IMR-90 (cell line): ENCODE results near the gene LARGE2. TPM values are rescaled to one million over a fixed set of nuclear protein-coding genes. Genes with fewer than 3 reads are reported as not detected.

Experiments
- ATAC-seq: fragments of 200-7000 bp; cut with Tn5 transposase; 2 replicates; pipeline ENCODE4 v1.9.1; 2020; ENCODE audit warnings: low read depth, mild to moderate bottlenecking, moderate library complexity
- BruUV-seq: library from RNA; stranded (reverse); fragments of 400-500 nt; replicated peaks from 2 replicates; lab custom pipeline; 2021; lab: Mats Ljungman, UMichigan
- CTCF ChIA-PET: fragments of 300-600 bp; formaldehyde crosslinking; extraction: SDS; loops from one replicate; lab custom pipeline; 2021; ENCODE audit warnings: antibody characterized with exemption; lab: Yijun Ruan, JAX
- POLR2A ChIA-PET: fragments of 300-600 bp; sonication (Branson Sonifier 250); formaldehyde crosslinking; loops from one replicate; lab custom pipeline; 2022; ENCODE audit warnings: antibody characterized with exemption; ENCODE audit not compliant: unreplicated experiment; lab: Charles Lee
- DNase-seq: peaks from one replicate; pipeline ENCODE4 v3.0.0; 2013
- H2AFZ ChIP-seq: replicated peaks from 2 replicates; pipeline ENCODE3; 2013; ENCODE audit warnings: low read length, mild to moderate bottlenecking; ENCODE audit not compliant: poor library complexity
- H2AK5ac ChIP-seq: 2 replicates; pipeline ENCODE4 v1.6.1; 2013; ENCODE audit warnings: low read depth, low read length, inconsistent platforms
- H2AK9ac ChIP-seq: replicated peaks from 2 replicates; pipeline ENCODE3; 2013; ENCODE audit warnings: mild to moderate bottlenecking, low read depth, low read length, moderate library complexity; ENCODE audit not compliant: poor library complexity
- H2BK120ac ChIP-seq: 2 replicates; pipeline ENCODE4 v1.6.1; 2013; ENCODE audit warnings: low read depth, low read length, inconsistent platforms
- H2BK15ac ChIP-seq: 3 replicates; pipeline ENCODE4 v1.6.1; 2013; ENCODE audit warnings: low read depth, low read length, inconsistent platforms
- H2BK20ac ChIP-seq: 2 replicates; pipeline ENCODE4 v1.6.1; 2013; ENCODE audit warnings: low read depth, mild to moderate bottlenecking, inconsistent platforms, low read length, moderate library complexity
- H2BK5ac ChIP-seq: 2 replicates; pipeline ENCODE4 v1.6.1; 2013; ENCODE audit warnings: mild to moderate bottlenecking, low read depth, low read length, inconsistent platforms; ENCODE audit not compliant: poor library complexity, severe bottlenecking
- H3K14ac ChIP-seq: replicated peaks from 2 replicates; pipeline ENCODE4 v1.6.1; 2013; ENCODE audit warnings: low read depth, low read length, inconsistent platforms
- H3K18ac ChIP-seq: 2 replicates; pipeline ENCODE4 v1.6.1; 2013; ENCODE audit warnings: low read depth, low read length, control low read depth
- H3K23ac ChIP-seq: 2 replicates; pipeline ENCODE4 v1.6.1; 2013; ENCODE audit warnings: low read depth, low read length, inconsistent platforms
- H3K27ac ChIP-seq: 2 replicates; pipeline ENCODE4 v1.5.1; 2013; ENCODE audit warnings: mild to moderate bottlenecking, control low read depth, low read length; ENCODE audit not compliant: insufficient read depth
- H3K27me3 ChIP-seq: 2 replicates; pipeline ENCODE4 v1.6.1; 2013; ENCODE audit warnings: low read length; ENCODE audit not compliant: control insufficient read depth, insufficient read depth
- H3K36me3 ChIP-seq: 2 replicates; pipeline ENCODE4 v1.6.1; 2013; ENCODE audit warnings: low read length, mixed read lengths; ENCODE audit not compliant: control insufficient read depth, insufficient read depth
- H3K4ac ChIP-seq: 2 replicates; pipeline ENCODE4 v1.6.1; 2013; ENCODE audit warnings: low read depth, low read length, inconsistent platforms
- H3K4me1 ChIP-seq: 2 replicates; pipeline ENCODE4 v1.6.1; 2013; ENCODE audit warnings: low read length, mixed read lengths; ENCODE audit not compliant: control insufficient read depth, insufficient read depth
- H3K4me2 ChIP-seq: 2 replicates; pipeline ENCODE4 v1.6.1; 2013; ENCODE audit warnings: low read depth, mild to moderate bottlenecking, control low read depth, low read length, moderate library complexity
- H3K4me3 ChIP-seq: 2 replicates; pipeline ENCODE4 v1.5.1; 2013; ENCODE audit warnings: low read depth, mild to moderate bottlenecking, control low read depth, low read length, moderate library complexity; ENCODE audit not compliant: insufficient read depth
- H3K56ac ChIP-seq: 2 replicates; pipeline ENCODE4 v1.6.1; 2013; ENCODE audit warnings: low read length, inconsistent platforms; ENCODE audit not compliant: insufficient read depth; ENCODE audit errors: extremely low read depth
- H3K79me1 ChIP-seq, 2 experiments: 2 replicates each; pipeline ENCODE4 v1.6.1; 2013; ENCODE audit warnings: low read length in 2 of 2, inconsistent platforms in 1 of 2, low read depth in 1 of 2
- H3K9ac ChIP-seq: 2 replicates; pipeline ENCODE4 v1.6.1; 2013; ENCODE audit warnings: low read depth, low read length, control low read depth
- H3K9me1 ChIP-seq: 2 replicates; pipeline ENCODE4 v1.6.1; 2013; ENCODE audit warnings: low read length, inconsistent platforms; ENCODE audit not compliant: insufficient read depth
- H3K9me3 ChIP-seq: 2 replicates; pipeline ENCODE4 v1.6.1; 2013; ENCODE audit warnings: low read length; ENCODE audit not compliant: control insufficient read depth, insufficient read depth
- H4K20me1 ChIP-seq: 2 replicates; pipeline ENCODE4 v1.6.1; 2013; ENCODE audit warnings: low read length, inconsistent platforms; ENCODE audit not compliant: insufficient read depth
- H4K5ac ChIP-seq: 2 replicates; pipeline ENCODE4 v1.6.1; 2013; ENCODE audit warnings: mild to moderate bottlenecking, low read depth, low read length, control low read depth
- H4K8ac ChIP-seq, 2 experiments: 2 replicates each; pipeline ENCODE4 v1.6.1; 2013; ENCODE audit warnings: low read depth in 2 of 2, low read length in 2 of 2, control low read depth in 1 of 2, inconsistent platforms in 1 of 2
- H4K91ac ChIP-seq: 2 replicates; pipeline ENCODE4 v1.6.1; 2013; ENCODE audit warnings: low read depth, low read length, inconsistent platforms; ENCODE audit not compliant: insufficient read depth
- BHLHE40 ChIP-seq: fragments of 150-350 bp; IDR thresholded peaks from 2 replicates; pipeline ENCODE4 v1.6.1; 2016; ENCODE audit warnings: mild to moderate bottlenecking, low read depth, low read length
- CHD1 ChIP-seq: IDR thresholded peaks from 2 replicates; pipeline ENCODE4 v1.6.1; 2012; ENCODE audit warnings: low read depth, low read length, improper control_type of control experiment
- CTCF ChIP-seq: conservative IDR thresholded peaks from 2 replicates; pipeline ENCODE4 v1.5.1; 2012; ENCODE audit warnings: mild to moderate bottlenecking, low read depth, low read length, improper control_type of control experiment
- ELK1 ChIP-seq: fragments of 150-350 bp; IDR thresholded peaks from 2 replicates; pipeline ENCODE4 v1.6.1; 2016; ENCODE audit warnings: low read depth, mild to moderate bottlenecking, low read length, moderate library complexity, borderline replicate concordance
- FOS ChIP-seq: fragments of 150-350 bp; IDR thresholded peaks from 2 replicates; pipeline ENCODE4 v1.6.1; 2016; ENCODE audit warnings: low read depth, low read length
- MAFK ChIP-seq: IDR thresholded peaks from 2 replicates; pipeline ENCODE4 v1.6.1; 2012; ENCODE audit warnings: low read depth, low read length, improper control_type of control experiment
- MAZ ChIP-seq: IDR thresholded peaks from 2 replicates; pipeline ENCODE4 v1.6.1; 2012; ENCODE audit warnings: low read depth, mild to moderate bottlenecking, low read length, improper control_type of control experiment, moderate library complexity, borderline replicate concordance
- MXI1 ChIP-seq: IDR thresholded peaks from 2 replicates; pipeline ENCODE4 v1.6.1; 2012; ENCODE audit warnings: low read depth, mild to moderate bottlenecking, low read length, moderate library complexity, borderline replicate concordance
- NFE2L2 ChIP-seq: fragments of 150-350 bp; IDR thresholded peaks from 2 replicates; pipeline ENCODE4 v1.6.1; 2016; ENCODE audit warnings: low read depth, mild to moderate bottlenecking, low read length
- POLR2A ChIP-seq: IDR thresholded peaks from 2 replicates; pipeline ENCODE4 v1.6.1; 2012; ENCODE audit warnings: mild to moderate bottlenecking, low read depth, low read length
- RCOR1 ChIP-seq: IDR thresholded peaks from 2 replicates; pipeline ENCODE4 v1.6.1; 2012; ENCODE audit warnings: mild to moderate bottlenecking, low read length, improper control_type of control experiment; ENCODE audit not compliant: insufficient replicate concordance
- SMC3 ChIP-seq: fragments of 150-350 bp; IDR thresholded peaks from 2 replicates; pipeline ENCODE4 v1.6.1; 2016; ENCODE audit warnings: low read depth, mild to moderate bottlenecking, antibody characterized with exemption, low read length, moderate library complexity
- WGBS, 2 experiments: methylation state at CpG; one replicate each; pipeline versions ENCODE4 v1.1.5 to v1.1.7; 2013; ENCODE audit warnings: missing lambda C conversion rate in 2 of 2; ENCODE audit not compliant: insufficient read length in 1 of 2; ENCODE audit errors: extremely low coverage in 2 of 2; 5-methylcytosine and 5-hydroxymethylcytosine counted together
- dilution Hi-C: fragments of 300-500 bp; cut with HindIII; formaldehyde crosslinking; loops from one replicate; pipeline ENCODE4 v1.14.3; 2018; ENCODE audit warnings: low sequenced_read_pairs; ENCODE audit not compliant: unreplicated experiment
- in situ Hi-C: fragments of 300-500 bp; cut with MboI; formaldehyde crosslinking; loops from 3 replicates; pipeline ENCODE4 v1.14.3; 2019; ENCODE audit warnings: low sequenced_read_pairs, inconsistent platforms, mixed read lengths
- intact Hi-C: fragments of 100-400 bp; cut with micrococcal nuclease; formaldehyde crosslinking; loops from 2 replicates; pipeline ENCODE4 v1.10.0; 2022
- polyA plus RNA-seq, 3 experiments: library from polyadenylated mRNA; depleted of rRNA; stranded (reverse); fragments of >200 nt; gene quantifications; 2 replicates each; pipeline ENCODE4 v1.2.3, GENCODE V29; 2012; ENCODE audit warnings: low replicate concordance in 1 of 3
- total RNA-seq: library from RNA; depleted of rRNA; stranded (reverse); fragments of >200 nt; gene quantifications from 2 replicates; pipeline ENCODE4 v1.2.3, GENCODE V29; 2012

Gene LARGE2
- total and polyA plus RNA-seq, 2 of the 4 experiments (the other 2 are of a cell fraction), result 0.03 TPM; not detected in 1

- CTCF ChIA-PET, result interaction anchor here (1.5 kb wide), 1 partner anchor 15 kb away, joined by 4 read pairs; no protein-coding TSS in a partner anchor
Measured at GRCh38 chr11:45949992-45950407, 27.5 kb downstream of the LARGE2 start.

More at GRCh38 chr11:45949992-45950407, 27.5 kb downstream of the LARGE2 start:
- Histone ChIP-seq H2BK120ac (no peak overlapping the region), H2BK15ac (no peak overlapping the region), H4K20me1 (no peaks in the 10 kb centered on the region), H3K4me2 (no peak overlapping the region), H2BK20ac (no peak overlapping the region), H3K23ac (no peak overlapping the region), H4K8ac (no peak overlapping the region), H3K18ac (no peak overlapping the region), H3K27me3 (no peaks in the 10 kb centered on the region), H3K4me1 (no peaks in the 10 kb centered on the region), H2AFZ (no peak overlapping the region), H2AK5ac (no peak overlapping the region), H3K56ac (no peak overlapping the region), H3K9me1 (0 out of 2 replicates have a peak, but pooled peaks cover 2% of the 10 kb centered on the region), H4K91ac (no peak overlapping the region), H3K79me1 (no peaks in the 10 kb centered on the region), H2BK5ac (no peak overlapping the region), H4K5ac (no peak overlapping the region), H3K4me3 (no peak overlapping the region), H3K27ac (no peak overlapping the region), H3K14ac (no peak overlapping the region), H3K9me3 (no peaks in the 10 kb centered on the region), H3K36me3 (peaks cover 48% of the 10 kb centered on the region), H2AK9ac (no peak overlapping the region), H3K4ac (no peak overlapping the region), H3K9ac (no peak overlapping the region)
- dilution Hi-C loops, result no loop called here
- WGBS, 2 experiments, result no CpG with 5 or more reads among the region's 1 CpG
- intact Hi-C loops, result no loop called here
- TF ChIP-seq NFE2L2 (no peak), SMC3 (no peak), CHD1 (no peak), MXI1 (no peak), MAFK (no peak), BHLHE40 (no peak), ELK1 (no peak), FOS (no peak), RCOR1 (no peak), MAZ (no peak), POLR2A (no peak), CTCF (no peak)
- DNase-seq (no peak), ATAC-seq (no peak)
- BruUV-seq, result no TSS peak
- in situ Hi-C loops, result no loop called here
- POLR2A ChIA-PET, result interaction anchor here (0.5 kb wide), 1 partner anchor 21 kb away, joined by 3 read pairs; no protein-coding TSS in a partner anchor
